GM23248 (cell line): ENCODE measurements around the gene CMSS1.

Source experiments
- EZH2 ChIP-seq: fragments of 200-600 bp; sonication (generic); IDR thresholded peaks from 2 replicates; pipeline ENCODE4 v1.6.1; 2018; ENCODE audit warnings: antibody characterized with exemption, mild to moderate bottlenecking; ENCODE audit not compliant: insufficient read depth, poor library complexity, severe bottlenecking
- EZH2phosphoT487 ChIP-seq: fragments of 200-600 bp; sonication (generic); IDR thresholded peaks from 2 replicates; pipeline ENCODE4 v1.6.1; 2018; ENCODE audit warnings: antibody characterized with exemption, moderate library complexity, mild to moderate bottlenecking, low read depth; ENCODE audit not compliant: insufficient read depth

GRCh38 chr3:99817047-99817436, 620 bp upstream of the CMSS1 start:
- TF ChIP-seq EZH2 (no peak), EZH2phosphoT487 (no peak)
